ENCODE results near the gene PYCR2. TPM values are rescaled to one million over a fixed set of nuclear protein-coding genes. Genes with fewer than 3 reads are reported as not detected.

Gene PYCR2
- total and polyA plus RNA-seq, 2 of the 8 experiments (the other 6 are each of a cell fraction or from before 2014, with no cell fraction given), result 79.3 to 84.6 TPM

DNA sequence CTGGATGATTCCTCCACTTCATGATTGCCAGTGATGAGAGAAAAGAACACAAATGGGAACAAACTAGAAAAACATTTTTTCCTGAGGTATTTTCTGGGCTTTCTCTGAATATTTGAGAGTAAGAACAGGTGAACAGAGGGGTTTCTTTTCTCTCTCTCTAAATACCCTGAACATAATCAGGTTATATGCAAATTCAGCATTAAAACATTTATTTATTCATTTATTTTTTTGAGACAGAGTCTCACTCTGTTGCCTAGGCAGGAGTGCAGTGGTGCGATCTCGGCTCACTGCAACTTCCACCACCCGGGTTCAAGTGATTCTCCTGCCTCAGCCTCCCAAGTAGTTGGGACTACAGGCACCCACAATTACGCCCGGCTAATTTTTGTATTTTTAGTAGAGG lies 22.8 kb upstream of the PYCR2 start:
- Histone ChIP-seq H3K4me1 (replicated peaks in 1 of 4; ENCODE audit: control insufficient read depth in 3 of 4, insufficient read depth in 4 of 4, low read length in 3 of 4) (peaks cover 9 to 21% (median 13%) of the 10 kb centered on the region in 4 experiments), H3K4me2 (ENCODE audit: insufficient read depth in 1 of 2, low read depth in 2 of 2, low read length in 2 of 2) (no peak overlapping the region; a peak in 1 of 4 replicates), H3K4ac (replicated peaks; ENCODE audit: insufficient read length, low read depth, low read length) (no peak overlapping the region), H4K91ac (replicated peaks; ENCODE audit: insufficient read length, low read length) (no peak overlapping the region), H3K9me3 (ENCODE audit: insufficient read depth in 2 of 2, low read depth in 1 of 2, low read length in 1 of 2) (no peaks in the 10 kb centered on the region), H4K5ac (ENCODE audit: insufficient read length, low read depth, low read length) (no peak overlapping the region), H3K4me3 (ENCODE audit: extremely low read depth in 1 of 4, insufficient read depth in 2 of 4, low read depth in 3 of 4, low read length in 4 of 4) (no peak overlapping the region), H4K20me1 (replicated peaks in 1 of 2; ENCODE audit: control insufficient read depth in 1 of 2, insufficient read depth in 2 of 2, low read length in 2 of 2) (no peaks in the 10 kb centered on the region), H2AK5ac (ENCODE audit: low read depth, low read length) (no peak overlapping the region), H2AFZ (ENCODE audit: low read length) (no peak overlapping the region), H3K23me2 (ENCODE audit: low read depth, low read length) (no peaks in the 10 kb centered on the region), H3K79me1 (ENCODE audit: low read depth, low read length) (no peaks in the 10 kb centered on the region), H2BK12ac (ENCODE audit: low read depth, low read length) (no peak overlapping the region), H2BK20ac (ENCODE audit: low read length) (no peak overlapping the region), H4K8ac (ENCODE audit: extremely low read depth, insufficient read depth, low read length) (no peak overlapping the region), H3K36me3 (ENCODE audit: control insufficient read depth in 2 of 4, insufficient read depth in 4 of 4, low read length in 3 of 4) (no peaks in the 10 kb centered on the region), H2BK5ac (ENCODE audit: low read depth, low read length) (no peak overlapping the region), H3K27ac (ENCODE audit: low read depth, low read length) (no peak overlapping the region), H3K18ac (ENCODE audit: extremely low read depth, low read length) (no peak overlapping the region), H3K14ac (ENCODE audit: insufficient read length) (no peak overlapping the region), H3K56ac (replicated peaks; ENCODE audit: insufficient read length, low read depth, low read length) (no peak overlapping the region), H3K9ac (replicated peaks in 1 of 4; ENCODE audit: extremely low read depth in 1 of 4, low read depth in 3 of 4, low read length in 3 of 4) (no peak overlapping the region), H2BK120ac (replicated peaks; ENCODE audit: low read depth, low read length) (no peak overlapping the region), H3K79me2 (ENCODE audit: control insufficient read depth in 1 of 2, insufficient read depth in 2 of 2, low read length in 2 of 2) (no peaks in the 10 kb centered on the region), H3K23ac (ENCODE audit: insufficient read length) (no peak overlapping the region), H2BK15ac (ENCODE audit: low read length) (no peak overlapping the region), H3K27me3 (replicated peaks in 1 of 4; ENCODE audit: control insufficient read depth in 3 of 4, extremely low read depth in 1 of 4, insufficient read depth in 3 of 4, low read length in 3 of 4) (peaks cover 0 to 7% (median 5%) of the 10 kb centered on the region in 4 experiments; a peak in 3 of 7 replicates)
- WGBS, 2 experiments (ENCODE audit: extremely low coverage in 1 of 2, insufficient coverage in 1 of 2, insufficient read length in 1 of 2, insufficient replicate concordance in 2 of 2, low coverage in 1 of 2, low lambda C conversion rate in 2 of 2, missing lambda C conversion rate in 1 of 2), result 92% methylated on average over 5 of the region's 5 CpGs; no CpG with 5 or more reads in 1 of the 2 experiments
- CTCF ChIA-PET (ENCODE audit: partially characterized antibody), result interaction anchor here (3.1 kb wide), 1 partner anchor 15 kb away, joined by 25 read pairs; no protein-coding TSS in a partner anchor
- POLR2A ChIA-PET (ENCODE audit: partially characterized antibody), result interaction anchor here (1.0 to 1.9 kb wide), 2 partner anchors 23 to 58 kb away, joined by 3 to 6 read pairs; partner anchors contain the start of genes LEFTY1 and PYCR2
- FAIRE-seq, result no peak
- no peak for DNase-seq (ENCODE audit: low read depth in 1 of 2, low spot score in 2 of 2)
- TF ChIP-seq SIX5 (IDR thresholded peaks at IDR 0.05; ENCODE audit: low read depth, low read length) (no peak), POLR2AphosphoS5 (IDR thresholded peaks at IDR 0.05; ENCODE audit: low read depth, low read length) (no peak), SIRT6 (IDR thresholded peaks at IDR 0.05; ENCODE audit: low read length) (no peak), CEBPB (IDR thresholded peaks at IDR 0.05; ENCODE audit: low read depth, low read length) (no peak), BACH1 (IDR thresholded peaks at IDR 0.05; ENCODE audit: low read length) (no peak), EGR1 (IDR thresholded peaks at IDR 0.05; ENCODE audit: borderline replicate concordance, low read depth, low read length) (no peak), JUN (IDR thresholded peaks at IDR 0.05; ENCODE audit: low read depth, low read length) (no peak), JUND (IDR thresholded peaks at IDR 0.05; ENCODE audit: low read length) (no peak), KDM5A (IDR thresholded peaks at IDR 0.05; ENCODE audit: low read length) (no peak), GTF2F1 (IDR thresholded peaks at IDR 0.05; ENCODE audit: borderline replicate concordance, low read depth, low read length) (no peak), SAP30 (IDR thresholded peaks at IDR 0.05; ENCODE audit: insufficient read depth, insufficient replicate concordance, low read length) (no peak), SUZ12 (IDR thresholded peaks at IDR 0.05; ENCODE audit: low read length) (no peak), POLR2A (IDR thresholded peaks at IDR 0.05; ENCODE audit: control extremely low read depth in 1 of 2, low read depth in 2 of 2, low read length in 2 of 2) (no peak), ZNF274 (IDR thresholded peaks at IDR 0.05; ENCODE audit: borderline replicate concordance, extremely low read depth, low read length) (no peak), CTBP2 (IDR thresholded peaks at IDR 0.05; ENCODE audit: borderline replicate concordance, insufficient read depth, insufficient read length, low read length) (no peak)
- TF ChIP-seq, protein P1, sequence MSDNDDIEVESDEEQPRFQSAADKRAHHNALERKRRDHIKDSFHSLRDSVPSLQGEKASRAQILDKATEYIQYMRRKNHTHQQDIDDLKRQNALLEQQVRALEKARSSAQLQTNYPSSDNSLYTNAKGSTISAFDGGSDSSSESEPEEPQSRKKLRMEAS (IDR thresholded peaks at IDR 0.05), result no peak
